ENCODE measurements around the gene XXYLT1. TPM values are rescaled to one million over a fixed set of nuclear protein-coding genes. Genes with fewer than 3 reads are reported as not detected.

The XXYLT1 gene
- total RNA-seq, 1 experiment from 2014 or later: 27.2 TPM

DNA sequence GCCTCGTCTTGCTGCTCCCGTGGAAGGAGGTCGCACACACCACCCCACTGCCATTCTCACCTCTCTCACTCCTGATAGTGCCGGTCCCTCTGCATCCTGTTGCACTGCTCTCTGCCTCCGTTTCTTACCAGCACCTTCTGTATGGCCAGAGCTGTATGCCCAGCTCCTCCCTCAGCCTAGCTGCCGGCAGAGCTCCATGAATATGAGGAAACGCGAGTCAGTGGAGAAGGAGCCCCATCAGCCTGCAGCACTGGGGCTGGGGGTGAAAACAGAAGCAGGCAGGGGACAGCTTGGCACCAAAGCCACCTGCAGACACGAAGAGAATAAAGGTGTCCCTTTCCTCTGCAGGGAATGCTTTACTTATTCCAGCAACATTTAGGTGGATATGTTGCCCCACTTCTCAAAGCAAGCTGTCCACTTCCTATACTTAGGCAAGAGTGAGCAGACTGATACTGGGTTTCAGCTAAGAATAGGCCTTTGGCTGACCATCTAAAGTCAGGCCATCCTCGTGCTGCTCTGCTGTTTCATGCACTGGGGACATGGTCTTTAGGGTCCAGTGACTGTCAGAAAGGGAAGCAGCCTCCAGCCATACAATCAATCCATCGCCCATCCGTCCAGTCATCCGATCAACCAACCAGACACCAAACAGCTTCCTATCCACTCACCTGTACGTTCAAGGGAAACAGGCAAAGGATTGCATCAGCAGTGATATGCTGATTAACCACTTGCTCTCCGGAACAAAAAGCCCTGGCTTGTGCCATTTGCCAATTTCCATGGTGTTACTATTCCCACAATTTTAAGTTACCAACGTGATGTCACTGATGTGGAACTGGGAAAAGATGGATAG lies 222.7 kb downstream of the XXYLT1 start:
- DNase-seq (ENCODE audit: low read depth in 1 of 2, low spot score in 2 of 2): no peak
- Histone ChIP-seq H3K4me1 (replicated peaks) (no peaks in the 10 kb centered on the region), H3K27ac (no peak overlapping the region), H3K9me3 (replicated peaks) (no peaks in the 10 kb centered on the region), H3K36me3 (no peaks in the 10 kb centered on the region), H3K27me3 (replicated peaks) (peaks cover 7% of the 10 kb centered on the region; the same call in 1 of the 2 replicates), H3K4me3 (no peak overlapping the region)

DNA sequence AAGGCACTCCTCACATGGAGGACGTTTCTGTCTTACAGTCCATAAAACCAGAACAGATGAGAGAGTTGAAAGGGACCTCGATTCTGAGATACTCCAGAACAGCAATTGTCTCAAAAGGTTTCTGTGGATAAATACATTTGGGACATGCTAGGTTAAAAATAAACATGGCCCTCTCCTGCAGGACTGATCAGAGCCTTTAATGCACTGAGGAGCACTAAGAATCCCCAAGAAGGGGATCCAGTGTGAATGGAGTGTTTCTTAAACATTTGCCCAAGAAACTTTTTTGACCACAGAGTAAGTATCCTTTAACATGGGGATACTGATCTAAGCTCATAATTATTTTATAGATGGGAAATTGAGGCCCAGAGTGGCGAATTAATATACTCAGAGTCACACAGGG lies 223.4 kb downstream of the XXYLT1 start:
- peaks cover 7% of the 10 kb centered on the region; the same call in 1 of the 2 replicates for H3K27me3 ChIP-seq (replicated peaks)
- H3K4me1 ChIP-seq (replicated peaks): no peaks in the 10 kb centered on the region
- H3K9me3 ChIP-seq (replicated peaks): no peaks in the 10 kb centered on the region
- DNase-seq (ENCODE audit: low read depth in 1 of 2, low spot score in 2 of 2): no peak
- no peak overlapping the region for H3K4me3 ChIP-seq
- no peak overlapping the region for H3K27ac ChIP-seq
- H3K36me3 ChIP-seq: no peaks in the 10 kb centered on the region

GRCh38 chr3:195046441-195046840 lies 224.5 kb downstream of the XXYLT1 start:
- no peak overlapping the region for H3K27ac ChIP-seq
- no peaks in the 10 kb centered on the region for H3K36me3 ChIP-seq
- H3K9me3 ChIP-seq (replicated peaks): no peaks in the 10 kb centered on the region
- H3K4me3 ChIP-seq: no peak overlapping the region
- no peak for DNase-seq (ENCODE audit: low read depth in 1 of 2, low spot score in 2 of 2)
- no peaks in the 10 kb centered on the region for H3K4me1 ChIP-seq (replicated peaks)
- no peaks in the 10 kb centered on the region; the same call in 1 of the 2 replicates for H3K27me3 ChIP-seq (replicated peaks)

- H3K4me1 ChIP-seq (replicated peaks): no peaks in the 10 kb centered on the region
Measured at GRCh38 chr3:195045481-195046210, 225.3 kb downstream of the XXYLT1 start.

GRCh38 chr3:195044411-195044810 lies 226.5 kb downstream of the XXYLT1 start:
- Histone ChIP-seq H3K36me3 (no peaks in the 10 kb centered on the region), H3K4me3 (no peak overlapping the region), H3K4me1 (replicated peaks) (no peaks in the 10 kb centered on the region), H3K9me3 (replicated peaks) (no peaks in the 10 kb centered on the region), H3K27me3 (replicated peaks) (no peaks in the 10 kb centered on the region), H3K27ac (no peak overlapping the region)
- DNase-seq (ENCODE audit: low read depth in 1 of 2, low spot score in 2 of 2): no peak

More at GRCh38 chr3:195045481-195046210, 225.3 kb downstream of the XXYLT1 start:
- Histone ChIP-seq H3K36me3 (no peaks in the 10 kb centered on the region), H3K27ac (no peak overlapping the region), H3K9me3 (replicated peaks) (no peaks in the 10 kb centered on the region), H3K27me3 (replicated peaks) (no peaks in the 10 kb centered on the region; the same call in 1 of the 2 replicates), H3K4me3 (no peak overlapping the region)
- DNase-seq (ENCODE audit: low read depth in 1 of 2, low spot score in 2 of 2): no peak

GRCh38 chr3:195043607-195044339 lies 227.2 kb downstream of the XXYLT1 start:
- H3K36me3 ChIP-seq: no peaks in the 10 kb centered on the region
- H3K27ac ChIP-seq: no peak overlapping the region
- H3K4me1 ChIP-seq (replicated peaks): no peaks in the 10 kb centered on the region
- H3K27me3 ChIP-seq (replicated peaks): no peaks in the 10 kb centered on the region
- no peaks in the 10 kb centered on the region for H3K9me3 ChIP-seq (replicated peaks)
- no peak for DNase-seq (ENCODE audit: low read depth in 1 of 2, low spot score in 2 of 2)
- H3K4me3 ChIP-seq: no peak overlapping the region

- H3K27ac ChIP-seq: no peak overlapping the region
- H3K9me3 ChIP-seq (replicated peaks): no peaks in the 10 kb centered on the region
- H3K36me3 ChIP-seq: no peaks in the 10 kb centered on the region
- H3K27me3 ChIP-seq (replicated peaks): no peaks in the 10 kb centered on the region
- no peaks in the 10 kb centered on the region for H3K4me1 ChIP-seq (replicated peaks)
- DNase-seq (ENCODE audit: low read depth in 1 of 2, low spot score in 2 of 2): no peak
- no peak overlapping the region for H3K4me3 ChIP-seq
Measured at GRCh38 chr3:195042743-195043606, 228.0 kb downstream of the XXYLT1 start.

DNA sequence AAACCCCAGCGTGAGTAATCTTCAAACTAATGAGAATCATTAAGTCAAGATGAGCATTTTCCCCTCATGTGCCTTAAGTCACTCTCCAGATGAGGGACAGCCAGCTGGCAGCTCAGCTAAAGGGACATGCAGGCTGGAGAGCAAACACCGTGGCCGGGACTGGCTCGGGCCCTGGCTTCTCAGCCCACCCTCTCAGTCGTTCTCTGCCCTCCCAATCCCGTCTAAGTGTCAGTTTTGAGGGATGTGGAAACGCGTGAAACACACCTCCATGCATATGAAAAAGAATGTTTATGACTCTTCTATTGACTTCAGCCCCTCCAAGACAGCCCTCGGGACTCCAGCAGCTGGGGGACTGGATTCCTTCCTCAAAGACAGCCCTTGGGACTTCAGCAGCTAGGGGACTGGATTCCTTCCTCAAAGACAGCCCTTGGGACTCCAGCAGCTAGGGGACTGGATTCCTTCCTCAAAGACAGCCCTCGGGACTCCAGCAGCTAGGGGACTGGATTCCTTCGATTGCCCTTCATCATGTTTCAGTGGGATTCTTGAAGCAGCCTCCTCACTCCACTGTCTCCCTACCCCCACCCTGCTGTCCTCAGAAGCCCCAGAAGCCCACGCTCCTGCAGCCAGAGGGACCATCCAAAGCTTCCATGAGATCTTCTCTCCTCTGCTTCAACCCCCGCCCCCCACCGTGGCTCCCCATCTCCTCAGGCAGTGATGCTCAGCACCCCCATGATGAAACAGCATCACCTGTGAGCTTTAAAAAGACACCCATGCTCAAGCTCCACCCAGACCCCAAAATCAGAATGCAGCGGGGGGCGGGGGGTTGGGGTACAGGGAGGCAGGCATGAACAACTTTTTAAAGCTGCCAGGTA lies 228.9 kb downstream of the XXYLT1 start:
- Histone ChIP-seq H3K9me3 (replicated peaks) (no peaks in the 10 kb centered on the region), H3K36me3 (no peaks in the 10 kb centered on the region), H3K27me3 (replicated peaks) (no peaks in the 10 kb centered on the region), H3K4me3 (no peak overlapping the region), H3K4me1 (replicated peaks) (no peaks in the 10 kb centered on the region), H3K27ac (no peak overlapping the region)
- no peak for DNase-seq (ENCODE audit: low read depth in 1 of 2, low spot score in 2 of 2)

DNA sequence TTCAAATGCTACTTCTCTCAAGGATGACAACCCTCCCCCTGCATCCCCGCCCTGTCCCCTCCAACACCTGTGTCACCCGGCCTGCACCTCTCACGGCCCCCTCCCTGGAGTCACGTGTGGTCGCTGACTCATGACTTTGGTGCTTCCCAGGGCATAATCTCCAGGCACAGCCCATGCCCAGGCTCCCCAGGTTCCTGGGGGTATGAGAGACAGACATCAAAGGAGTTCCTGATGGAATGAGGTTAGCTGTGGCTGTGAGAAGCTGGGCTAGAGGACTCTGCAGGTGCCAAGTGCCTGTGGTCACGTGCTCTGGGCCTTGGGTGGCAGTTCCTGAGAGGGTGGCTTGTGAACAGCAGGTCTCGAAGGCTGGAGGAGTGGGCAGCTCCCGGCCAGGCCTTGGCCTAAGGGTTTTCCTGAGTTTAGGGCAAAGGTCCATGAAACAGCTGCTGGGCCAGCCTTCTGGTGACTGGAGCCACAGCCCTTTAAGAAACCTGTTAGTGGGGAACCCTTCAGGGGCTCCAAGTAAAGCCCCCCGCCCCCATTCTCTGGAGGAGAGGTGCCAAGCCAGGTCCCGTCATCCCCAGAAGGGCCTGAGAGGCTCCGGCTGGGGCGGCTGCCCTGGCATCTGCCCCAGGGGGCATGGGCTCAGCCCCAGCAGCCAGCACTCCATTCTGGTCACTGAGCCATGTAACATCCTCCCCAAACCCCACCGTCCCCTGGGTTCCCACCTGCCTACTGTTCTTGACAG lies 230.0 kb downstream of the XXYLT1 start:
- Histone ChIP-seq H3K4me3 (no peak overlapping the region), H3K4me1 (replicated peaks) (no peaks in the 10 kb centered on the region), H3K27me3 (replicated peaks) (no peaks in the 10 kb centered on the region), H3K36me3 (no peaks in the 10 kb centered on the region), H3K9me3 (replicated peaks) (no peaks in the 10 kb centered on the region), H3K27ac (no peak overlapping the region)
- DNase-seq (ENCODE audit: low read depth in 1 of 2, low spot score in 2 of 2): no peak

DNA sequence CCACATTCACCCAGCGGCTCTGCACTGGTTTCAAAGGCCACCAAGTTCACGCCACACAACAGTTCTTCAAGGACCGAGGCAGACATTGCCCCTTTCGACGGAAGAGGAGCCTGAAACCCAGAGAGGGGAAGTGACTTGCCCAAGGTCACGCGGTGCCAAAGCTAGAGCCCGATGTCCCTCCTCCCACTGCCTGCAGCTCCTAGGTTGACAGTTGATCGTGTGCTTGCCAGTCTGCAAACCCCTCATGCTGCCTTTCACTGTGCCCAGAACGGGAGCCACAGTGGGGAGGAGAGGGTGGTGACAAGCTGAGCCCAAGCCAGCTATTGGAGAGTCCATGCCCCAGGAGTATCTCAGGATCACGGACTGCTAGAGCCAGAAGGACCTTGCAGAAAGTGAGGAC lies 230.9 kb downstream of the XXYLT1 start:
- H3K27ac ChIP-seq: no peak overlapping the region
- no peaks in the 10 kb centered on the region for H3K27me3 ChIP-seq (replicated peaks)
- no peaks in the 10 kb centered on the region for H3K4me1 ChIP-seq (replicated peaks)
- H3K4me3 ChIP-seq: no peak overlapping the region
- H3K36me3 ChIP-seq: no peaks in the 10 kb centered on the region
- no peaks in the 10 kb centered on the region for H3K9me3 ChIP-seq (replicated peaks)
- DNase-seq (ENCODE audit: low read depth in 1 of 2, low spot score in 2 of 2): no peak

DNA sequence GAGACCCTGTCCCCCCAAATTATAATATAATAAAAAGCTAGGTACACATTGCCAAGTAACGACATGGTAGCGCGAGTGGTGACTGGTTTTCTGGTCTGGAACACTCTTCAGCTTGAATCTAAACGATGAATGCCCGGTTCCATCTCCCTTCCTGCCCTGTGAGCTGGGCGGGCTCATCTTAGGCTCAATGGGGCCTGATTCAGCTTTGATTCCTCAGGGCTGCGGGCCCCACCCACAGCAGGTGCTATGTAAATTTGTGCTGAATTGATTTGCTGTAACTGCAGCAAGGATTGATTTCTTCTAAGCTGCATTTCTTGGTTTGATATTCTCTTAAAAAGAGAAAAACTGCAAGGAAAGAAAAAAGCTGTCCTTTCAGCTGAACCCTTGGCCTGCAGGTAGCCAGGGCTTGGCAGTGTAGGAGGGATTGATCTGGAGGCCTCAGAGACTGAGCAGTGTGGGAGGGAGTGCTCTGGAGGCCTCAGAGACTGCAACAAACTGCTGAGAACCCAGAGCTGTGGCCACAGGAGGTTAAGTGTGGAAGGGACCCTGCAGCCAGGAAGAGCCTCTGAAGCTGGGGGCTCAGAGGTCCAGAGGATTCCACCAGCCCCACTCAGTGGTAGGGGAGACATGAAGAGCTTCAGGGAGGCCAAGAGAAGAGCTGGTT lies 231.6 kb downstream of the XXYLT1 start:
- H3K36me3 ChIP-seq: no peaks in the 10 kb centered on the region
- H3K27me3 ChIP-seq (replicated peaks): no peaks in the 10 kb centered on the region
- no peak for DNase-seq (ENCODE audit: low read depth in 1 of 2, low spot score in 2 of 2)
- H3K27ac ChIP-seq: no peak overlapping the region
- no peak overlapping the region for H3K4me3 ChIP-seq
- no peaks in the 10 kb centered on the region for H3K4me1 ChIP-seq (replicated peaks)
- H3K9me3 ChIP-seq (replicated peaks): no peaks in the 10 kb centered on the region
